Activated CD4-positive, alpha-beta memory T cell treated with anti-CD3 and anti-CD28 coated beads for 36 hours (primary cell): ENCODE measurements around the gene IFNLR1. TPM values are rescaled to one million over a fixed set of nuclear protein-coding genes. Genes with fewer than 3 reads are reported as not detected.

ENCODE experiments used
- CTCF ChIA-PET: fragments of 350-600 bp; sonication (Branson Sonifier 250); formaldehyde crosslinking; loops from one replicate; lab custom pipeline; 2021; ENCODE audit warnings: antibody characterized with exemption, inconsistent platforms; lab: Charles Lee
- POLR2A ChIA-PET: fragments of 350-600 bp; sonication (Branson Sonifier 250); formaldehyde crosslinking; loops from one replicate; lab custom pipeline; 2021; ENCODE audit warnings: antibody characterized with exemption; lab: Charles Lee
- DNase-seq: peaks from one replicate; pipeline ENCODE4 v3.0.0-alpha.2; 2020
- H3K27ac Mint-ChIP-seq: one replicate; pipeline ENCODE4 v1.8.0; 2021; ENCODE audit warnings: mixed read lengths
- H3K27me3 Mint-ChIP-seq: one replicate; pipeline ENCODE4 v1.8.0; 2021; ENCODE audit warnings: mixed read lengths
- H3K36me3 Mint-ChIP-seq: one replicate; pipeline ENCODE4 v1.8.0; 2021; ENCODE audit warnings: mixed read lengths
- H3K4me1 Mint-ChIP-seq: one replicate; pipeline ENCODE4 v1.8.0; 2021; ENCODE audit warnings: low read depth, mixed read lengths
- H3K4me3 Mint-ChIP-seq: one replicate; pipeline ENCODE4 v1.8.0; 2021; ENCODE audit warnings: mild to moderate bottlenecking, mixed read lengths
- H3K9me3 Mint-ChIP-seq: one replicate; pipeline ENCODE4 v1.8.0; 2021; ENCODE audit warnings: mixed read lengths
- intact Hi-C: fragments of 100-400 bp; cut with micrococcal nuclease; formaldehyde crosslinking; loops from one replicate; pipeline ENCODE4 v1.15.1; 2023
- total RNA-seq, 2 experiments: library from RNA; stranded (reverse); gene quantifications; one replicate each; pipeline ENCODE4 v1.2.3, GENCODE V29; 2021

The IFNLR1 gene
- total RNA-seq, 2 experiments from 2014 or later: 6.2 to 10.0 TPM

DNA sequence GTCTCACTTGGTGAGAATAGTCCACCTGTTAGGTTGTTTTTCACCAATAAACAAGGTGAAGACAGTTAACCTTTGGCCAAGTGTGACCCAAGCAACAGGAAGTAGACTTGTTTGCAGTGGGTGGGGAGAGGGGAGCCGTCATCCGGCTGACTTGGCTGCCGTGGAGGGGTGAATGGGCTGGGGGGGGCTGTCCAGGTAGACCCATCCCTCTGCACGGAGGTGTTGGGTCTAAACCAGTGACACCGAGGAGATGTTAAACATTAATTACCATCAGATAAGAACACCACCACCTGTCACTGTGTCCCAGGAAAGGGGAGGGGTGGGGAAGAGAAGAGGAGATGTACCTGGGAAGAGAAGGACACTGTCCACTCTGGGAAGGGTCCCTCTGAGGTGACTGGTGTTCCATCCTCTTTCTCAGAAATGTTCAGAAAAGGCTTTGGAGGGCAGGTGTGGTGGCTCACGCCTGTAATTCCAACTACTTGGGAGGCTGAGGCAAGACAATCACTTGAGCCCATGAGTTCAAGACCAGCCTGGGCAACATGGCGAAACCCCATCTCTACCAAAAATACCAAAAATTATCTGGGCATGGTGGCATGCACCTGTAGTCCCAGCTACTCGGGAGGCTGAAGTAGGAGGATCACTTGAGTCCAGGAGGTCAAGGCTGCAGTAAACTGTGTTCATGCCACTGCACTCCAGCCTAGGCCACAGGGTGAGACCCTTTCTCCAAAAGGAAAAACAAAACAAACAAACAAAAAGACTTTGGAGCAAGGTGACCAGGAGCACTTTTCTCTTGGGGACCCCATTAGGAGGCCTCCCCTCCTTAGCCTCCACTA is 68.5 kb downstream of the IFNLR1 start:
- POLR2A ChIA-PET: no interaction called here

DNA sequence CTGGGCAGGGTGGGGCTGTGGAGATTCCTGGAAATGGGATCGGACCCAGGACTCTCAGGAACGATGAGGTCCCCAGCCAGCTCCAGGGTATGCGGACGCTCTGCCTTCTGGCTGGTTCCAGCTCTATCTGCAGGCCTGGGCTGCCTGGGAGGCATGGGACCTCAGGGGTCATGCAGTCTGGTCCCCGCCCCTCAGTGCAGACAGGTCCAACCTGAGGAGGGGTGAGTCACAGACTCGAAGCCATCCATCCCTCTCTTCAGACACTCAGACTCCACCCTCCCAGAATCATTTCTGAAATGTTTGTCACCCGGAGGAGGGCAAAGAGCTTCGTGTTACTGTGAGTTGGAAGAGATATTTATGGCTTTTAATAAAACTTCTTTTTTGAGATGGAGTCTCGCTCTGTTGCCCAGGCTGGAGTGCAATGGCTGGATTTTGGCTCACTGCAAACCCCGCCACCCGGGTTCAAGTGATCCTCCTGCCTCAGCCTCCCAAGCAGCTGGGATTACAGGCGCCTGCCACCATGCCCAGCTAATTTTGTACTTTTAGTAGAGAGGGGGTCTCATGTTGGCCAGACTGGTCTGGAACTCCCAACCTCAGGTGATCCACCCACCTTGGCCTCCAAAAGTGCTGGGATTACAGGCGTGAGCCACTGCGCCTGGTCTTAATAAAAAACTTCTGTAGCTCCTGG is 69.2 kb downstream of the IFNLR1 start:
- POLR2A ChIA-PET: no interaction called here

More for the DNA sequence above, 68.5 kb downstream of the IFNLR1 start:
- Mint-ChIP-seq H3K27me3 (peaks cover 38% of the 10 kb centered on the region), H3K27ac (no peak overlapping the region), H3K4me1 (no peaks in the 10 kb centered on the region), H3K9me3 (no peaks in the 10 kb centered on the region), H3K36me3 (no peaks in the 10 kb centered on the region), H3K4me3 (no peak overlapping the region)
- intact Hi-C loops: no loop called here
- CTCF ChIA-PET: no interaction called here
- DNase-seq: no peak

DNA sequence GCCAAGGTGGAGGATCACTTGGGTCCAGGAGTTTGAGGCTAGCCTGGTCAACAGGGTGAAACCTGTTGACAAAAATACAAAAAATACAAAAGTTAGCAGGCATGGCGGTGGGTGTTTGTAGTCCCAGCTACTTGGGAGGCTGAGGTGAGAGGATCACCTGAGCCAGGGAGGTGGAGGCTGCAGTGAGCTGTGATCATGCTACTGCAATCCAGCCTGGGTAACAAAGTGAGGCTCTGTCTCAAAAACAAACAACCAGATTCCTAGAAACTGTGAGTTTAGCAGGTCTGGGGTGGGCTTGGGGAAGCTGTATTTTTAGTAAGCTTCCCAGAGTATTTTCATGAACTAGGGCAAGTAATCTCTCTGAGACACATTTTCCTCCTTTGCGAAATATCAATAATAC is 70.0 kb downstream of the IFNLR1 start:
- no peak overlapping the region for H3K4me3 Mint-ChIP-seq
- ChIA-PET POLR2A (no interaction called here), CTCF (no interaction called here)
- peaks cover 44% of the 10 kb centered on the region for H3K27me3 Mint-ChIP-seq
- intact Hi-C loops: no loop called here
- no peaks in the 10 kb centered on the region for H3K4me1 Mint-ChIP-seq
- no peaks in the 10 kb centered on the region for H3K9me3 Mint-ChIP-seq
- H3K36me3 Mint-ChIP-seq: no peaks in the 10 kb centered on the region
- no peak for DNase-seq
- no peak overlapping the region for H3K27ac Mint-ChIP-seq

More for the DNA sequence above, 69.2 kb downstream of the IFNLR1 start:
- Mint-ChIP-seq H3K4me1 (no peaks in the 10 kb centered on the region), H3K9me3 (no peaks in the 10 kb centered on the region), H3K4me3 (no peak overlapping the region), H3K27ac (no peak overlapping the region), H3K27me3 (peaks cover 42% of the 10 kb centered on the region), H3K36me3 (no peaks in the 10 kb centered on the region)
- intact Hi-C loops: no loop called here
- CTCF ChIA-PET: interaction anchor here (0.6 kb wide), 1 partner anchor 904 kb away, joined by 3 read pairs; no protein-coding TSS in a partner anchor
- no peak for DNase-seq

DNA sequence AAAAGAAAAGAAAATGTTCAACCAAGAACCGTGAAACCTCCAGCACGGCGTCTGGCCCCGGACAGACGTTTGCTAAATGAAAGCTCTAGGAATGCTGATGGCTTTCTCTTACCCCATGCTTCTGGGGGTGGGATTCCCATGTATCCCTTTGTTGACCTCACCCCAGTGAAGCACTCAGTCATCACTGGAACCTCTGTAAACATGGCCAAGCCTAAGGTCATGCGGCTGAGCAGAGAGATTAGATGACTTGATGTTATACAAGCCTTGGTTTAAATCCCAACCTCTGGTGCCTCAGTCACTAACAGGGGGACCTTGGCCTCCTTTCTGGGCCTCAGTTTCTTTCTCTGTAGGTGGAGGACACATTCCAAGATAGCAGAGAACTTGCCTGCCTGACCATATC is 72.3 kb downstream of the IFNLR1 start:
- POLR2A ChIA-PET: no interaction called here

DNA sequence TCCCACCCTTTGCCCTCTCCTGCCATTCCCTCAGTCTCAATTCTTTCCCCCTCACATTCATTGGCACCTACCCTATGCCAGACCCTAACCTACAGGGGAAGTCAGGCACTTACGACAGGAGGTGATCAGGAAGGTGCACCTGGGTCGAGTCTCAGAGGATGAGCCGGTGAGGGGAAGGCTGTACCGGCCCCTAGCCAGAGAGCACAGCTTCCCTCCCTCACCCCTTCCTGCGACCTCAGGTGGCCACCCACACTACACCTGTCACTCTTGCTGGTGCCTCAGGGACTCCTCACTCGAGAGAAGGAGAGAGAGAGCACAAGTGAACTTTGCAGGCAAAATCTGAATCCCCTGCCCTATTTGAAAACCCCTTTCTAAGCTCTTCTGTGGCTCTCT is 73.5 kb downstream of the IFNLR1 start:
- intact Hi-C loops: no loop called here
- Mint-ChIP-seq H3K27me3 (peaks cover 30% of the 10 kb centered on the region), H3K27ac (no peak overlapping the region), H3K36me3 (no peaks in the 10 kb centered on the region), H3K9me3 (no peaks in the 10 kb centered on the region), H3K4me3 (no peak overlapping the region), H3K4me1 (peaks cover 2% of the 10 kb centered on the region)
- ChIA-PET CTCF (interaction anchor here (1.1 kb wide), 1 partner anchor 37 kb away, joined by 4 read pairs; no protein-coding TSS in a partner anchor), POLR2A (no interaction called here)
- no peak for DNase-seq

More for the DNA sequence above, 72.3 kb downstream of the IFNLR1 start:
- H3K27me3 Mint-ChIP-seq: peaks cover 39% of the 10 kb centered on the region
- no peaks in the 10 kb centered on the region for H3K4me1 Mint-ChIP-seq
- H3K9me3 Mint-ChIP-seq: no peaks in the 10 kb centered on the region
- no peak overlapping the region for H3K27ac Mint-ChIP-seq
- DNase-seq: no peak
- H3K4me3 Mint-ChIP-seq: no peak overlapping the region
- intact Hi-C loops: no loop called here
- CTCF ChIA-PET: interaction anchor here (0.6 to 1.1 kb wide), 3 partner anchors 36 to 267 kb away, joined by 3 to 4 read pairs (median 3); no protein-coding TSS in a partner anchor
- no peaks in the 10 kb centered on the region for H3K36me3 Mint-ChIP-seq

DNA sequence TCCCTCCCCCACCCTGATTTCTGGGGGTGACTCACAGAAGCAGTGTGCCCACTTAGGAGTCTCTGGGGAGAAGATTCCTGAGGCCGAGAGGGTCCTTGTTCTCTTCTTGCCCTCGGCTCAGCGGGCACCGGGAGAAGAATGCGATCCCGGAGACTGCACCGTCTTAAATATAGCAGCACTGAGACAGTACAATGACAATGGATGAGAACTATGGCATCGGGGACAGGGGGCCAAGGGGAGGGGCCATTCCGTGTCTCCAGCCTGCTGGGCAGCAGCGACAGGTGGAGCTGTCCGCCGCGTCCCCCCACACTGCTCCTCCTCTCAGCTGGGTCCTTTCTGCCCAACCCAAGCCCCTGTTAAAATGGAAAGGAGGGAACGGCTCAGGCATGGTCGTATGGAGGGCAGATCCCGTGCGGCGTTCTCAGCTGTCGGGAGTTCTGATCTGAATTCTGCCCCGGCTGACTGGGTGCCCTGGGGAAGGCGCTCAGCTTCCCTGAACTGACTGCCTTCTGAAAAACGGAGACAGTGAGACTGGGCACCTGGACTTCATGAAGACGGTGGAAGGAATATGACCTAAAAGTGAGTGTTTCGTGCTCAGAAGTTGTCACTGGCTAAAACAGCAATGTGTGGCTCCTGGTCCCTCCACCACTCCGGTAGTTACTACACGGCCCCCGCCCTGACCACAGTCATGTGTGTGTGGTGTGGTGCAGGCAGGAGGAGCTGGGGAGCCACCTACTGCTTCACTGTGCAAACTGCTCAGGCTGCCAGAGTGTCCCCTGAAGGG is 74.9 kb downstream of the IFNLR1 start, which contains the start of gene MYOM3:
TSS of gene MYOM3 (minus strand) at position 140 of the 784 bp plus-strand sequence. CDS start 3,499 bp downstream, outside the sequence.
- ChIA-PET POLR2A (no interaction called here), CTCF (interaction anchor here (0.6 to 1.6 kb wide), 5 partner anchors 38 to 450 kb away, joined by 3 to 10 read pairs (median 5); no protein-coding TSS in a partner anchor)
- peak within 1 kb of the TSS; percentile 12 for H3K4me3 Mint-ChIP-seq
- peak; percentile 77 for DNase-seq
- H3K27ac Mint-ChIP-seq: no peak within 1 kb of the TSS
- H3K9me3 Mint-ChIP-seq: no peaks in the 10 kb centered on the region
- H3K27me3 Mint-ChIP-seq: peaks cover 19% of the 10 kb centered on the region
- H3K4me1 Mint-ChIP-seq: peaks cover 2% of the 10 kb centered on the region
- intact Hi-C loops: loop anchor here (1.0 kb wide), 1 partner anchor 41 kb away; no protein-coding TSS in a partner anchor
- no peaks in the 10 kb centered on the region for H3K36me3 Mint-ChIP-seq

- Mint-ChIP-seq H3K4me1 (peaks cover 2% of the 10 kb centered on the region), H3K36me3 (no peaks in the 10 kb centered on the region), H3K27ac (no peak overlapping the region), H3K9me3 (no peaks in the 10 kb centered on the region), H3K27me3 (peaks cover 17% of the 10 kb centered on the region), H3K4me3 (no peak overlapping the region)
- intact Hi-C loops: no loop called here
- no peak for DNase-seq
- ChIA-PET POLR2A (no interaction called here), CTCF (interaction anchor here (1.4 to 1.6 kb wide), 3 partner anchors 39 to 281 kb away, joined by 5 to 10 read pairs (median 6); no protein-coding TSS in a partner anchor)
Observed at GRCh38 chr1:24111262-24111995, 75.7 kb downstream of the IFNLR1 start.

DNA sequence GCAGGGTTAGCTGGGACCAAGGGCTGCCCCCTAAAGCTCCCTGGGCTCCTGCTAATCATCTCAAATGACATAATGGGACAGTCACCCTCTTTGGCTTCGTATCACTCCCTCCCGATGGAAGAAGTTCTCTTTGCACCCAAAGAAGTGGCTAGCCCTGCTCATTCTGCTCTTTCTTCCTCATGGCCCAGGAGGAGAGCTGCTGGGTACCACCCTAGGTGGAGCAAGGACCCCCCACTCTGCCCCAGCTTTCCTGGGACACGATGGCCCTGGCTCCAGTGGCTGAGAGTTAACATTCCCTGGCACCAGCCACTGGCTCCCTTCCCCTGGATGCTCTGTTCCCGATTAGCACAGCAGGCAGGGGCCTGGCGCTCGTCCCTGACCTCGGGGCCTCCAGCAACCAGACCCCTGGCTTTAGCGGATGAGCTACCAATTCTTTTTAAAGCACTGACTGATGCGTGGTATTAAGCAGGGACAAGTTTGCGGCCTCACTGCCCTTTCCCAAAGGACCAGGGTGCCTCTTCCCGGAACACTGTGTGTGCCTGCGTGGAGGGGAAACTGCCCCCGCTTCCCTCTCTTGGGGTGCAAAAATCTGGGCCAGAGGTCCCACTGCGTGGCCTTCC is 76.3 kb downstream of the IFNLR1 start:
- peaks cover 2% of the 10 kb centered on the region for H3K4me1 Mint-ChIP-seq
- no peaks in the 10 kb centered on the region for H3K36me3 Mint-ChIP-seq
- ChIA-PET POLR2A (no interaction called here), CTCF (no interaction called here)
- H3K9me3 Mint-ChIP-seq: no peaks in the 10 kb centered on the region
- peaks cover 13% of the 10 kb centered on the region for H3K27me3 Mint-ChIP-seq
- DNase-seq: no peak
- intact Hi-C loops: no loop called here
- H3K27ac Mint-ChIP-seq: no peak overlapping the region
- no peak overlapping the region for H3K4me3 Mint-ChIP-seq

DNA sequence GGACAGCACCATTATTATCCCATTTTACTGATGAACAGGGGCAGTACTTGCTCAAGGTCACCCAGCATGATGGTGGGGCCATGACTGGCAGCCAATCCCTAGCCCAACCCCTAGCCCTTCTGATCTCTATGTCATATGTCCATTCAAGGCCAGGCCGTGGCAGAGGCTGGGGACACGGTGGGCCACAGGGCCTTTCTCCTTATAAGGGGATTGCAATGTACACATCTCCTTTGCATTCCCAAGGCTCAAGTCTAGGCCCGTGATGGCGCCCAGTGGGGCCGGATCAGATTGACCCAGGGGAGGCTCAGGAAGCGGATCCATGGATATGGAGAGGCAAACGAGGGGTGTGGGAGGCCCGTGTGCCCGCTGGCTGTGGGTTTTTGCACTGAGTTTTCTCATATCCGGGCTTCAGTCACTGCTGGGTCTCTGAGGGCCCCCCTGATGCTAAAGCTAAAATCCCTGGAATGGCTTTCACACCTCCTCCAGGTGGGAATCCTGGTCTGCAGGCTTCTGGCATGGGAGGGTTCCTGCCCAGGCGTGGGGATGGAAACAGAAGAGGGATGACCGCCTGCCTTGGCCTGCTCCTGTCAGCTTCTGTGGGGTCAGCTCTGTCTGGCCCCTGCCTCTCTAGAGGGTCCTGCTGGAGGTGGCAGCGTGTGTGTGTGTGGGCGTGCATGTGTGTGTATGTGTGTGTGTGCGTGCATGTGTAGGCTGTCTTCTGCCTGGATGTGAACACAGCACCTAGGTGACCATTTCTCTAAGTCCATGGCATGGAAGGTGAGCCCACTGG is 77.2 kb downstream of the IFNLR1 start:
- DNase-seq: no peak
- no peaks in the 10 kb centered on the region for H3K36me3 Mint-ChIP-seq
- intact Hi-C loops: no loop called here
- POLR2A ChIA-PET: no interaction called here
- no peaks in the 10 kb centered on the region for H3K9me3 Mint-ChIP-seq
- no peak overlapping the region for H3K4me3 Mint-ChIP-seq
- H3K27ac Mint-ChIP-seq: no peak overlapping the region
- CTCF ChIA-PET: no interaction called here
- H3K4me1 Mint-ChIP-seq: peaks cover 2% of the 10 kb centered on the region
- peaks cover 13% of the 10 kb centered on the region for H3K27me3 Mint-ChIP-seq

DNA sequence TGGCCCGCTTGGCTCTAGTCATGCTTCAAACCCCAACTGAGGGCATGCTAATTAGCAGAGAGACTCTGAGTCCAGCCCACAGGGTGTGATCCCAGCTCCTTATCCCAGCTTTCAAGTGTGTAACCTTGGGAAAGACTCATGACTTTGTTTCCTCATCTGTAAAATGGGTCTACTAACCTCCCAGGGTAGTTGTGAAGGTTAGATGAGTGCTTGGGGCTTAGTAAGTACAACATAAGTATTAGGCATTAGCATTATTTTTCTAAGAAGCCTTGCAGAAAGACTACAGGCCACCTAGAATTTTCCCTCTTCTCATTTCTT is 78.0 kb downstream of the IFNLR1 start:
- H3K4me1 Mint-ChIP-seq: peaks cover 2% of the 10 kb centered on the region
- no peaks in the 10 kb centered on the region for H3K36me3 Mint-ChIP-seq
- no peaks in the 10 kb centered on the region for H3K9me3 Mint-ChIP-seq
- POLR2A ChIA-PET: no interaction called here
- H3K27me3 Mint-ChIP-seq: peaks cover 13% of the 10 kb centered on the region
- no peak for DNase-seq
- intact Hi-C loops: no loop called here
- CTCF ChIA-PET: no interaction called here
- no peak overlapping the region for H3K27ac Mint-ChIP-seq
- H3K4me3 Mint-ChIP-seq: no peak overlapping the region
